ENCODE results near the gene KIAA1671. TPM values are rescaled to one million over a fixed set of nuclear protein-coding genes. Genes with fewer than 3 reads are reported as not detected.

KIAA1671 gene
- total RNA-seq, 2 experiments from 2014 or later: 6.5 to 6.8 TPM

- CTCF ChIA-PET: interaction anchor here (2.2 kb wide), 1 partner anchor 8 kb away, joined by 11 read pairs; no protein-coding TSS in a partner anchor
Measured at GRCh38 chr22:25084405-25085107, 132.0 kb downstream of the KIAA1671 start.

GRCh38 chr22:25085156-25085555 lies 132.6 kb downstream of the KIAA1671 start:
- POLR2A ChIA-PET: interaction anchor here (1.4 kb wide), 1 partner anchor 26 kb away, joined by 4 read pairs; no protein-coding TSS in a partner anchor
- intact Hi-C loops (cut with micrococcal nuclease): no loop called here

More at GRCh38 chr22:25084405-25085107, 132.0 kb downstream of the KIAA1671 start:
- H3K4me1 Mint-ChIP-seq (ENCODE audit: low read depth): peaks cover 66% of the 10 kb centered on the region
- H3K9me3 Mint-ChIP-seq: no peaks in the 10 kb centered on the region
- no peak overlapping the region for H3K4me3 Mint-ChIP-seq
- POLR2A ChIA-PET: no interaction called here
- ATAC-seq: no peak
- H3K27ac Mint-ChIP-seq: no peak overlapping the region
- intact Hi-C loops (cut with micrococcal nuclease): no loop called here
- TF ChIP-seq CTCF (IDR thresholded peaks at IDR 0.05): no peak
- no peak for DNase-seq
- no peaks in the 10 kb centered on the region for H3K27me3 Mint-ChIP-seq
- peaks cover 1% of the 10 kb centered on the region for H3K36me3 Mint-ChIP-seq (ENCODE audit: low read depth)

GRCh38 chr22:25085930-25086901 lies 133.7 kb downstream of the KIAA1671 start:
- H3K27me3 Mint-ChIP-seq: no peaks in the 10 kb centered on the region
- peaks cover 1% of the 10 kb centered on the region for H3K36me3 Mint-ChIP-seq (ENCODE audit: low read depth)
- CTCF ChIA-PET: interaction anchor here (0.8 to 2.2 kb wide), 7 partner anchors 10 to 86 kb away, joined by 3 to 11 read pairs (median 5); no protein-coding TSS in a partner anchor
- no peak for TF ChIP-seq CTCF (IDR thresholded peaks at IDR 0.05)
- peak overlapping the region; percentile 31 for H3K4me3 Mint-ChIP-seq
- H3K27ac Mint-ChIP-seq: peak overlapping the region; percentile 80
- POLR2A ChIA-PET: interaction anchor here (0.6 to 1.6 kb wide), 12 partner anchors 9 to 518 kb away, joined by 3 to 14 read pairs (median 4); no protein-coding TSS in a partner anchor
- intact Hi-C loops (cut with micrococcal nuclease): no loop called here
- DNase-seq (peak; percentile 61), ATAC-seq (peak; percentile 90)
- no peaks in the 10 kb centered on the region for H3K9me3 Mint-ChIP-seq
- peaks cover 57% of the 10 kb centered on the region for H3K4me1 Mint-ChIP-seq (ENCODE audit: low read depth)

More at GRCh38 chr22:25085156-25085555, 132.6 kb downstream of the KIAA1671 start:
- Mint-ChIP-seq H3K4me3 (no peak overlapping the region), H3K27ac (peak overlapping the region; percentile 80), H3K9me3 (no peaks in the 10 kb centered on the region), H3K4me1 (ENCODE audit: low read depth) (peaks cover 62% of the 10 kb centered on the region), H3K36me3 (ENCODE audit: low read depth) (peaks cover 1% of the 10 kb centered on the region), H3K27me3 (no peaks in the 10 kb centered on the region)
- CTCF ChIA-PET: interaction anchor here (2.2 kb wide), 1 partner anchor 9 kb away, joined by 11 read pairs; no protein-coding TSS in a partner anchor
- DNase-seq (no peak), ATAC-seq (no peak)
- no peak for TF ChIP-seq CTCF (IDR thresholded peaks at IDR 0.05)

- Mint-ChIP-seq H3K4me1 (ENCODE audit: low read depth) (peaks cover 50% of the 10 kb centered on the region), H3K27ac (no peak overlapping the region), H3K4me3 (no peak overlapping the region), H3K27me3 (no peaks in the 10 kb centered on the region), H3K36me3 (ENCODE audit: low read depth) (no peaks in the 10 kb centered on the region), H3K9me3 (no peaks in the 10 kb centered on the region)
- POLR2A ChIA-PET: interaction anchor here (0.7 to 1.6 kb wide), 11 partner anchors 9 to 517 kb away, joined by 3 to 14 read pairs (median 4); no protein-coding TSS in a partner anchor
- DNase-seq (no peak), ATAC-seq (no peak)
- intact Hi-C loops (cut with micrococcal nuclease): no loop called here
- no peak for TF ChIP-seq CTCF (IDR thresholded peaks at IDR 0.05)
- CTCF ChIA-PET: interaction anchor here (0.9 to 2.2 kb wide), 6 partner anchors 11 to 86 kb away, joined by 3 to 11 read pairs (median 5); no protein-coding TSS in a partner anchor
Measured at GRCh38 chr22:25086902-25087282, 134.4 kb downstream of the KIAA1671 start.
